H1 (cell line): Measurements from ENCODE around the gene ADIPOR2. TPM values are rescaled to one million over a fixed set of nuclear protein-coding genes. Genes with fewer than 3 reads are reported as not detected.
A peak's percentile ranks its signal among the peaks of the same experiment; 100 is the strongest.

Source experiments
- CTCF ChIA-PET: fragments of 300-600 bp; sonication (Branson Sonifier 250); formaldehyde crosslinking; loops from one replicate; lab custom pipeline; 2021; ENCODE audit not compliant: partially characterized antibody; lab: Charles Lee
- POLR2A ChIA-PET: fragments of 300-600 bp; sonication (Branson Sonifier 250); formaldehyde crosslinking; loops from one replicate; lab custom pipeline; 2021; ENCODE audit warnings: inconsistent platforms; ENCODE audit not compliant: partially characterized antibody; lab: Charles Lee
- DNase-seq, 2 experiments: peaks; one replicate each; pipeline versions ENCODE4 v3.0.0 to v3.0.0-alpha.2; 2010 to 2022; ENCODE audit warnings: low spot score in 2 of 2, low read depth in 1 of 2, mixed read lengths in 1 of 2
- FAIRE-seq: peaks from 2 replicates; lab custom pipeline; 2011; peaks lifted over from hg19 to GRCh38; lab: Jason Lieb, UNC
- H2AFZ ChIP-seq: 2 replicates; pipeline ENCODE4 v1.8.1; 2012; ENCODE audit warnings: low read length, inconsistent platforms
- H2AK5ac ChIP-seq: 2 replicates; pipeline ENCODE4 v1.6.1; 2013; ENCODE audit warnings: low read depth, low read length
- H2BK120ac ChIP-seq: replicated peaks from 2 replicates; pipeline ENCODE3; 2013; ENCODE audit warnings: low read depth, low read length, inconsistent platforms
- H2BK12ac ChIP-seq: 2 replicates; pipeline ENCODE4 v1.6.1; 2013; ENCODE audit warnings: low read depth, low read length
- H2BK15ac ChIP-seq: 2 replicates; pipeline ENCODE4 v1.6.1; 2013; ENCODE audit warnings: low read length
- H2BK20ac ChIP-seq: 2 replicates; pipeline ENCODE4 v1.6.1; 2013; ENCODE audit warnings: low read length
- H2BK5ac ChIP-seq: 2 replicates; pipeline ENCODE4 v1.6.1; 2013; ENCODE audit warnings: low read depth, low read length
- H3K14ac ChIP-seq: 2 replicates; pipeline ENCODE4 v1.6.1; 2013; ENCODE audit warnings: inconsistent platforms; ENCODE audit not compliant: insufficient read length
- H3K18ac ChIP-seq: 2 replicates; pipeline ENCODE4 v1.6.1; 2013; ENCODE audit warnings: low read length; ENCODE audit errors: extremely low read depth
- H3K23ac ChIP-seq: 2 replicates; pipeline ENCODE4 v1.6.1; 2013; ENCODE audit warnings: inconsistent platforms; ENCODE audit not compliant: insufficient read length
- H3K23me2 ChIP-seq: 2 replicates; pipeline ENCODE4 v1.6.1; 2013; ENCODE audit warnings: low read depth, low read length
- H3K27ac ChIP-seq: 2 replicates; pipeline ENCODE4 v1.6.1; 2011; ENCODE audit warnings: low read depth, low read length, inconsistent platforms
- H3K27me3 ChIP-seq, 4 experiments: replicated peaks in 1 of 4; 1 replicate in 1 of 4; 2 replicates in 3 of 4; pipeline versions ENCODE4 v1.6.1 to v1.8.1; 2011 to 2013; ENCODE audit warnings: low read length in 3 of 4, mild to moderate bottlenecking in 3 of 4, inconsistent platforms in 2 of 4, mixed read lengths in 2 of 4, moderate library complexity in 1 of 4; ENCODE audit not compliant: control insufficient read depth in 3 of 4, insufficient read depth in 3 of 4; ENCODE audit errors: extremely low read depth in 1 of 4
- H3K36me3 ChIP-seq, 4 experiments: 2 replicates each; pipeline versions ENCODE4 v1.6.1 to v1.8.1; 2011 to 2013; ENCODE audit warnings: mild to moderate bottlenecking in 4 of 4, low read length in 3 of 4, moderate library complexity in 2 of 4, control low read depth in 1 of 4, inconsistent platforms in 1 of 4; ENCODE audit not compliant: insufficient read depth in 4 of 4, control insufficient read depth in 2 of 4
- H3K4ac ChIP-seq: replicated peaks from 2 replicates; pipeline ENCODE3; 2013; ENCODE audit warnings: low read length, low read depth, mixed read lengths, inconsistent platforms; ENCODE audit not compliant: insufficient read length
- H3K4me1 ChIP-seq, 4 experiments: replicated peaks in 1 of 4; 1 replicate in 1 of 4; 2 replicates in 3 of 4; pipeline versions ENCODE4 v1.6.1 to v1.8.1; 2011 to 2013; ENCODE audit warnings: low read length in 3 of 4, inconsistent platforms in 2 of 4, mixed read lengths in 1 of 4; ENCODE audit not compliant: insufficient read depth in 4 of 4, control insufficient read depth in 3 of 4
- H3K4me2 ChIP-seq, 2 experiments: 2 replicates each; pipeline versions ENCODE4 v1.6.1 to v1.8.1; 2011 to 2013; ENCODE audit warnings: low read depth in 2 of 2, low read length in 2 of 2, control low read depth in 1 of 2, inconsistent platforms in 1 of 2, mild to moderate bottlenecking in 1 of 2; ENCODE audit not compliant: insufficient read depth in 1 of 2
- H3K4me3 ChIP-seq, 4 experiments: fragments of 200-600, 300-600 bp in 1 of 4; sonication (generic), shearing (Covaris generic), sonication (Bioruptor Twin) in 1 of 4; 2 replicates each; pipeline versions ENCODE4 v1.5.1 to v1.8.1; 2011 to 2016; ENCODE audit warnings: low read length in 4 of 4, low read depth in 3 of 4, control low read depth in 2 of 4, inconsistent platforms in 2 of 4, mild to moderate bottlenecking in 2 of 4, mixed read lengths in 1 of 4, moderate library complexity in 1 of 4; ENCODE audit not compliant: insufficient read depth in 2 of 4; ENCODE audit errors: extremely low read depth in 1 of 4
- H3K56ac ChIP-seq: replicated peaks from 2 replicates; pipeline ENCODE3; 2013; ENCODE audit warnings: low read depth, mild to moderate bottlenecking, mixed read lengths, low read length, inconsistent platforms; ENCODE audit not compliant: insufficient read length
- H3K79me1 ChIP-seq: 2 replicates; pipeline ENCODE4 v1.6.1; 2013; ENCODE audit warnings: low read depth, low read length, control low read depth
- H3K79me2 ChIP-seq, 2 experiments: 2 replicates each; pipeline versions ENCODE4 v1.6.1 to v1.8.1; 2012 to 2013; ENCODE audit warnings: low read length in 2 of 2, mild to moderate bottlenecking in 2 of 2, inconsistent platforms in 1 of 2; ENCODE audit not compliant: insufficient read depth in 2 of 2, control insufficient read depth in 1 of 2
- H3K9ac ChIP-seq, 4 experiments: replicated peaks in 1 of 4; 1 replicate in 1 of 4; 2 replicates in 3 of 4; pipeline versions ENCODE4 v1.6.1 to v1.8.1; 2011 to 2013; ENCODE audit warnings: low read depth in 3 of 4, low read length in 3 of 4, control low read depth in 2 of 4, mild to moderate bottlenecking in 2 of 4, moderate library complexity in 2 of 4, inconsistent platforms in 1 of 4; ENCODE audit errors: extremely low read depth in 1 of 4
- H3K9me3 ChIP-seq, 2 experiments: 2 replicates each; pipeline versions ENCODE4 v1.6.1 to v1.8.1; 2012 to 2013; ENCODE audit warnings: mild to moderate bottlenecking in 2 of 2, moderate library complexity in 2 of 2, control low read depth in 1 of 2, inconsistent platforms in 1 of 2, low read depth in 1 of 2, low read length in 1 of 2, mixed read lengths in 1 of 2; ENCODE audit not compliant: insufficient read depth in 2 of 2
- H4K20me1 ChIP-seq, 2 experiments: replicated peaks in 1 of 2; 2 replicates each; pipeline versions ENCODE3 to v1.8.1; 2011 to 2013; ENCODE audit warnings: inconsistent platforms in 2 of 2, low read length in 2 of 2, mild to moderate bottlenecking in 1 of 2; ENCODE audit not compliant: insufficient read depth in 2 of 2, control insufficient read depth in 1 of 2
- H4K5ac ChIP-seq: 2 replicates; pipeline ENCODE4 v1.6.1; 2013; ENCODE audit warnings: low read length, low read depth, mixed read lengths, inconsistent platforms; ENCODE audit not compliant: insufficient read length
- H4K8ac ChIP-seq: 2 replicates; pipeline ENCODE4 v1.8.0; 2013; ENCODE audit warnings: mild to moderate bottlenecking, moderate library complexity, low read length, inconsistent platforms; ENCODE audit not compliant: insufficient read depth; ENCODE audit errors: extremely low read depth
- H4K91ac ChIP-seq: replicated peaks from 2 replicates; pipeline ENCODE3; 2013; ENCODE audit warnings: low read length, mixed read lengths, inconsistent platforms; ENCODE audit not compliant: insufficient read length
- ASH2L ChIP-seq: fragments of 200-600, 300-600 bp; sonication (generic); IDR thresholded peaks from one replicate; pipeline ENCODE4 v1.7.1; 2017; ENCODE audit warnings: low read length
- MAFK ChIP-seq: IDR thresholded peaks from 2 replicates; pipeline ENCODE4 v1.6.1; 2012; ENCODE audit warnings: low read depth, mild to moderate bottlenecking, improper control_type of control experiment, low read length
- NANOG ChIP-seq: IDR thresholded peaks from 2 replicates; pipeline ENCODE4 v1.6.1; 2011; ENCODE audit warnings: low read length, low read depth, mild to moderate bottlenecking, inconsistent platforms; ENCODE audit not compliant: insufficient read depth, poor library complexity, severe bottlenecking
- RAD21 ChIP-seq, 2 experiments: IDR thresholded peaks in 1 of 2; conservative IDR thresholded peaks in 1 of 2; 2 replicates each; pipeline ENCODE4 v1.6.1; 2011; ENCODE audit warnings: low read depth in 2 of 2, low read length in 2 of 2, improper control_type of control experiment in 1 of 2, inconsistent platforms in 1 of 2, mild to moderate bottlenecking in 1 of 2, moderate library complexity in 1 of 2
- SP1 ChIP-seq: IDR thresholded peaks from 2 replicates; pipeline ENCODE4 v1.6.1; 2011; ENCODE audit warnings: low read depth, low read length
- SP2 ChIP-seq: IDR thresholded peaks from 2 replicates; pipeline ENCODE4 v1.6.1; 2012; ENCODE audit warnings: mild to moderate bottlenecking, low read length, inconsistent platforms
- TAF1 ChIP-seq: IDR thresholded peaks from 2 replicates; pipeline ENCODE4 v1.6.1; 2011; ENCODE audit warnings: mild to moderate bottlenecking, low read depth, low read length
- TAF7 ChIP-seq: optimal IDR thresholded peaks from 2 replicates; pipeline ENCODE3; 2011; ENCODE audit warnings: low read depth, mild to moderate bottlenecking, inconsistent platforms, low read length, moderate library complexity, borderline replicate concordance
- WGBS, 2 experiments: shearing (Covaris generic) in 1 of 2; methylation state at CpG; one replicate each; pipeline versions ENCODE4 v1.1.6 to v1.1.7; 2013 to 2015; ENCODE audit warnings: low lambda C conversion rate in 2 of 2, mixed read lengths in 2 of 2, inconsistent platforms in 1 of 2, low coverage in 1 of 2, missing lambda C conversion rate in 1 of 2; ENCODE audit not compliant: insufficient replicate concordance in 2 of 2, insufficient coverage in 1 of 2, insufficient read length in 1 of 2; ENCODE audit errors: extremely low coverage in 1 of 2, missing lambda C conversion rate in 1 of 2; 5-methylcytosine and 5-hydroxymethylcytosine counted together
- polyA plus RNA-seq, 7 experiments: library from polyadenylated mRNA; depleted of rRNA in 3 of 7; stranded (reverse) in 5 of 7; unstranded in 2 of 7; fragments of >200 nt in 5 of 7; fragments of 200-250 nt in 2 of 7; gene quantifications; 1 replicate in 5 of 7; 2 replicates in 1 of 7; 4 replicates in 1 of 7; pipeline versions ENCODE4 v1.2.1 to v1.2.3, GENCODE V29; 2011 to 2013; ENCODE audit warnings: missing spikeins in 2 of 7, mixed read lengths in 2 of 7
- total RNA-seq: library from RNA; stranded (reverse); fragmentation: NEBNext Ultra II Directional; extraction: Animal tissue kit (Norgen Biotek cat#: 25700); gene quantifications from 2 replicates; pipeline ENCODE4 v1.2.1, GENCODE V29; 2021
- TF ChIP-seq, protein P1 (sequence below): IDR thresholded peaks from 2 replicates; pipeline ENCODE4 v1.6.1; 2012; ENCODE audit warnings: inconsistent platforms
- TF ChIP-seq, protein P2 (sequence below), 3 experiments: IDR thresholded peaks; 1 replicate in 2 of 3; 2 replicates in 1 of 3; pipeline versions ENCODE4 v1.5.1 to v1.6.1; 2011; ENCODE audit warnings: low read length in 3 of 3, mild to moderate bottlenecking in 3 of 3, inconsistent platforms in 2 of 3, low read depth in 1 of 3, moderate library complexity in 1 of 3; ENCODE audit not compliant: insufficient read depth in 1 of 3; ENCODE audit errors: control extremely low read depth in 1 of 3

Gene ADIPOR2
- total and polyA plus RNA-seq, 2 of the 8 experiments (the other 6 are each of a cell fraction or from before 2014, with no cell fraction given): 17.5 to 50.8 TPM

DNA sequence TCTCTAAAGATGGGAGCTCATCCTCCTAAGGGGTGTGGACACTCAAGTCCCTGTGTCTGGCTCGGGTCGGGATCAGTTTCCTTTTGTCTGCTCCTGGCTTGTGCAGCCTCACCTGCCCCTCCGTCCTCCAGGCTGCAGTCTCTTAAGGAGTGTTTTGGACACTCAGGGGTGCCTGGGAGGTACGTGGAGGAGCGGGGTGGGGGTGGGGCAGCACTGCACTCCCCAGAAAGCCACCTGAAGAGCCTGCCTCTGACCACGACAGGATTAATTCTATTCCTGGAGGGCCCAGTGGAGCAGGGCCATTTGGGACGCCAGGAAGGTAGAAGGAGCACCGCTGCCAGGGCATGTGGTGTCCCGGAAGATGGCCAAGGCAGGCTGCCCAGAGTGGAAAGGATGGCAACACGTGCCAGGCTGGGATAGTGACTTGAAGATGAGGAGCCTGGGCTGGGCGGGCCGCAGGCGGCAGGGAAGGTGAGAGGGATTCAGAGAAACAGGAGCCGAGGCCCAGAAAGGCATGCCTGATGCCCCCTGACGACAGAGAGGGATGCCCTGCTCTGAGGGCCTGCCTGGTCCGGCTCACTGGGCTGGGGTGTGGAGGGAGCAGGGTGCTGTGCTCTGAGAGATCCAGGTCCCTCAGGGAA is 114.7 kb downstream of the ADIPOR2 start:
- Histone ChIP-seq H3K27me3 (no peaks in the 10 kb centered on the region), H3K4me3 (no peak overlapping the region), H2BK120ac (no peak overlapping the region), H4K8ac (no peak overlapping the region), H4K5ac (no peak overlapping the region), H3K4ac (no peak overlapping the region), H3K79me1 (no peaks in the 10 kb centered on the region), H3K23me2 (no peaks in the 10 kb centered on the region; the same call in 1 of the 2 replicates), H3K56ac (no peak overlapping the region), H3K27ac (no peak overlapping the region), H3K23ac (no peak overlapping the region), H3K18ac (no peak overlapping the region), H2AK5ac (no peak overlapping the region), H3K79me2 (no peaks in the 10 kb centered on the region), H2BK5ac (no peak overlapping the region), H4K91ac (no peak overlapping the region), H3K9ac (no peak overlapping the region), H4K20me1 (peaks cover 0 to under 1% of the 10 kb centered on the region in 2 experiments), H2BK12ac (0 out of 2 replicates have a peak overlapping the region, but pooled peaks have one; percentile 3), H3K14ac (no peak overlapping the region), H3K4me1 (peaks cover 0 to 2% (median 0%) of the 10 kb centered on the region in 4 experiments; a peak in 1 of 7 replicates), H3K36me3 (no peaks in the 10 kb centered on the region), H2AFZ (no peak overlapping the region), H2BK20ac (no peak overlapping the region), H3K4me2 (no peak overlapping the region), H2BK15ac (no peak overlapping the region), H3K9me3 (no peaks in the 10 kb centered on the region)
- no peak for DNase-seq
- ChIA-PET CTCF (interaction anchor here (1.0 to 1.2 kb wide), 2 partner anchors 27 to 34 kb away, joined by 3 read pairs; no protein-coding TSS in a partner anchor), POLR2A (interaction anchor here (1.1 kb wide), 1 partner anchor 16 kb away, joined by 7 read pairs; the partner anchor contains the start of gene LRTM2)
- FAIRE-seq: no peak
- TF ChIP-seq ASH2L (no peak), SP2 (no peak), NANOG (no peak), TAF1 (no peak), MAFK (no peak), TAF7 (no peak), RAD21 (IDR thresholded peaks at IDR 0.05 in 1 of 2, conservative IDR thresholded peaks at IDR 0.05 in 1 of 2; ENCODE audit: low read depth in 2 of 2, low read length in 2 of 2) (no peak), SP1 (no peak)
- TF ChIP-seq, protein P1, sequence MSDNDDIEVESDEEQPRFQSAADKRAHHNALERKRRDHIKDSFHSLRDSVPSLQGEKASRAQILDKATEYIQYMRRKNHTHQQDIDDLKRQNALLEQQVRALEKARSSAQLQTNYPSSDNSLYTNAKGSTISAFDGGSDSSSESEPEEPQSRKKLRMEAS: no peak
- TF ChIP-seq, protein P2, sequence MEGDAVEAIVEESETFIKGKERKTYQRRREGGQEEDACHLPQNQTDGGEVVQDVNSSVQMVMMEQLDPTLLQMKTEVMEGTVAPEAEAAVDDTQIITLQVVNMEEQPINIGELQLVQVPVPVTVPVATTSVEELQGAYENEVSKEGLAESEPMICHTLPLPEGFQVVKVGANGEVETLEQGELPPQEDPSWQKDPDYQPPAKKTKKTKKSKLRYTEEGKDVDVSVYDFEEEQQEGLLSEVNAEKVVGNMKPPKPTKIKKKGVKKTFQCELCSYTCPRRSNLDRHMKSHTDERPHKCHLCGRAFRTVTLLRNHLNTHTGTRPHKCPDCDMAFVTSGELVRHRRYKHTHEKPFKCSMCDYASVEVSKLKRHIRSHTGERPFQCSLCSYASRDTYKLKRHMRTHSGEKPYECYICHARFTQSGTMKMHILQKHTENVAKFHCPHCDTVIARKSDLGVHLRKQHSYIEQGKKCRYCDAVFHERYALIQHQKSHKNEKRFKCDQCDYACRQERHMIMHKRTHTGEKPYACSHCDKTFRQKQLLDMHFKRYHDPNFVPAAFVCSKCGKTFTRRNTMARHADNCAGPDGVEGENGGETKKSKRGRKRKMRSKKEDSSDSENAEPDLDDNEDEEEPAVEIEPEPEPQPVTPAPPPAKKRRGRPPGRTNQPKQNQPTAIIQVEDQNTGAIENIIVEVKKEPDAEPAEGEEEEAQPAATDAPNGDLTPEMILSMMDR (IDR thresholded peaks at IDR 0.05; ENCODE audit: control extremely low read depth in 1 of 3, insufficient read depth in 1 of 3, low read depth in 1 of 3, low read length in 3 of 3): no peak
- 85% methylated on average over 10 of the region's 16 CpGs; no CpG with 5 or more reads in 1 of the 2 experiments for WGBS, 2 experiments
